Stimulated activated CD4-positive, alpha-beta T cell treated with anti-CD3 and anti-CD28 coated beads, Interleukin-4, amount 100 ng/mL, for 1 hour (primary cell): Measurements from ENCODE around the gene VSNL1.

ENCODE experiments used
- DNase-seq: peaks from one replicate; pipeline ENCODE4 v3.0.0-alpha.2; 2020

The VSNL1 gene

GRCh38 chr2:17584689-17585088 is 44.2 kb downstream of the VSNL1 start:
- DNase-seq, result no peak

GRCh38 chr2:17587469-17587868 is 47.0 kb downstream of the VSNL1 start:
- no peak for DNase-seq

GRCh38 chr2:17588031-17588430 is 47.5 kb downstream of the VSNL1 start:
- no peak for DNase-seq

- DNase-seq, result no peak
Observed at GRCh38 chr2:17589406-17590035, 49.0 kb downstream of the VSNL1 start.

- DNase-seq, result no peak
Observed at GRCh38 chr2:17590342-17590911, 49.9 kb downstream of the VSNL1 start.

- DNase-seq, result no peak
Observed at GRCh38 chr2:17591846-17592245, 51.4 kb downstream of the VSNL1 start.

GRCh38 chr2:17592731-17593409 is 52.4 kb downstream of the VSNL1 start:
- DNase-seq, result no peak

- no peak for DNase-seq
Observed at GRCh38 chr2:17593445-17593840, 52.9 kb downstream of the VSNL1 start.

GRCh38 chr2:17593841-17594491 is 53.5 kb downstream of the VSNL1 start:
- DNase-seq, result no peak

- no peak for DNase-seq
Observed at GRCh38 chr2:17594533-17595401, 54.3 kb downstream of the VSNL1 start.

GRCh38 chr2:17599617-17600016 is 59.1 kb downstream of the VSNL1 start:
- no peak for DNase-seq

GRCh38 chr2:17600556-17601204 is 60.2 kb downstream of the VSNL1 start:
- DNase-seq, result no peak

- DNase-seq, result no peak
Observed at GRCh38 chr2:17604050-17604449, 63.6 kb downstream of the VSNL1 start.

- DNase-seq, result no peak
Observed at GRCh38 chr2:17605696-17606095, 65.2 kb downstream of the VSNL1 start.

- DNase-seq, result no peak
Observed at GRCh38 chr2:17606851-17607250, 66.4 kb downstream of the VSNL1 start.

GRCh38 chr2:17607379-17607778 is 66.9 kb downstream of the VSNL1 start:
- no peak for DNase-seq

- DNase-seq, result no peak
Observed at GRCh38 chr2:17608251-17608650, 67.8 kb downstream of the VSNL1 start.

- no peak for DNase-seq
Observed at GRCh38 chr2:17610521-17610920, 70.0 kb downstream of the VSNL1 start.

GRCh38 chr2:17611036-17611435 is 70.5 kb downstream of the VSNL1 start:
- no peak for DNase-seq

- DNase-seq, result no peak
Observed at GRCh38 chr2:17614174-17614930, 73.9 kb downstream of the VSNL1 start.

GRCh38 chr2:17615147-17615546 is 74.7 kb downstream of the VSNL1 start:
- no peak for DNase-seq
